GM12878 (cell line): Measurements from ENCODE around the gene NDE1. TPM values are rescaled to one million over a fixed set of nuclear protein-coding genes. Genes with fewer than 3 reads are reported as not detected.
"Not testable (repeated sequence)": the region's sequence is repeated elsewhere in the genome, so short reads cannot be mapped to it uniquely, and the experiment has no call there.

Experiments used
- ATAC-seq: fragments of 200-7000 bp; cut with Tn5 transposase; 3 replicates; pipeline ENCODE4 v1.9.1; 2020; ENCODE audit warnings: mild to moderate bottlenecking, moderate library complexity
- BruUV-seq: library from RNA; stranded (reverse); fragments of 400-500 nt; replicated peaks from 2 replicates; lab custom pipeline; 2021; lab: Mats Ljungman, UMichigan
- CTCF ChIA-PET: fragments of 300-600 bp; sonication (Branson Sonifier 250); formaldehyde crosslinking; extraction: SDS; loops from one replicate; lab custom pipeline; 2021; ENCODE audit warnings: inconsistent platforms; lab: Yijun Ruan, JAX
- POLR2A ChIA-PET: fragments of 350-600 bp; formaldehyde crosslinking; extraction: SDS; loops from one replicate; lab custom pipeline; 2021; ENCODE audit warnings: inconsistent platforms; lab: Charles Lee
- RAD21 ChIA-PET: fragments of 300-600 bp; sonication (Branson Sonifier 250); formaldehyde crosslinking; loops from one replicate; lab custom pipeline; 2023; ENCODE audit warnings: antibody characterized with exemption; ENCODE audit not compliant: unreplicated experiment; lab: Charles Lee
- SMC1A ChIA-PET: fragments of 300-600 bp; sonication (Branson Sonifier 250); formaldehyde crosslinking; loops from one replicate; lab custom pipeline; 2023; ENCODE audit not compliant: unreplicated experiment, uncharacterized antibody; lab: Charles Lee
- DNase-seq: peaks from one replicate; pipeline ENCODE4 v3.0.0-alpha.2; 2011; ENCODE audit warnings: low read depth, low spot score
- FAIRE-seq: peaks from 3 replicates; lab custom pipeline; 2011; peaks lifted over from hg19 to GRCh38; lab: Jason Lieb, UNC
- H2AFZ ChIP-seq: 2 replicates; pipeline ENCODE4 v1.6.0; 2011; ENCODE audit warnings: low read depth, low read length, control low read depth; ENCODE audit not compliant: control insufficient read depth
- H3K27ac ChIP-seq: 2 replicates; pipeline ENCODE4 v1.5.1; 2011; ENCODE audit warnings: control low read depth; ENCODE audit not compliant: control insufficient read depth, insufficient read depth
- H3K27me3 ChIP-seq, 2 experiments: replicated peaks in 1 of 2; 2 replicates each; pipeline versions ENCODE4 v1.6.0 to v1.6.1; 2011; ENCODE audit warnings: low read length in 1 of 2; ENCODE audit not compliant: control insufficient read depth in 2 of 2, insufficient read depth in 2 of 2
- H3K36me3 ChIP-seq, 2 experiments: 2 replicates each; pipeline ENCODE4 v1.5.1; 2011; ENCODE audit warnings: low read length in 1 of 2; ENCODE audit not compliant: control insufficient read depth in 2 of 2, insufficient read depth in 2 of 2
- H3K4me1 ChIP-seq: 2 replicates; pipeline ENCODE4 v1.6.1; 2011; ENCODE audit warnings: mild to moderate bottlenecking, low read length, moderate library complexity, mixed read lengths; ENCODE audit not compliant: control insufficient read depth, insufficient read depth
- H3K4me2 ChIP-seq: 2 replicates; pipeline ENCODE4 v1.6.0; 2011; ENCODE audit warnings: control low read depth; ENCODE audit not compliant: control insufficient read depth, insufficient read depth
- H3K4me3 ChIP-seq: fragments of 200-600 bp; sonication (generic); 2 replicates; pipeline ENCODE4 v1.5.1; 2016
- H3K79me2 ChIP-seq: 2 replicates; pipeline ENCODE4 v1.6.0; 2011; ENCODE audit warnings: low read length; ENCODE audit not compliant: control insufficient read depth, insufficient read depth
- H3K9ac ChIP-seq: 2 replicates; pipeline ENCODE4 v1.8.0; 2011; ENCODE audit warnings: low read length, control low read depth, mixed read lengths; ENCODE audit not compliant: control insufficient read depth, insufficient read depth
- H3K9me3 ChIP-seq: replicated peaks from 3 replicates; pipeline ENCODE4 v1.5.1; 2011; ENCODE audit warnings: mild to moderate bottlenecking, low read length; ENCODE audit not compliant: control insufficient read depth, insufficient read depth
- H4K20me1 ChIP-seq: 2 replicates; pipeline ENCODE4 v1.6.0; 2011; ENCODE audit not compliant: control insufficient read depth, insufficient read depth
- KLF5 ChIP-seq: fragments of 450-650 bp; IDR thresholded peaks from 2 replicates; pipeline ENCODE4 v1.6.1; 2014; ENCODE audit warnings: mild to moderate bottlenecking; ENCODE audit not compliant: partially characterized antibody
- MLLT1 ChIP-seq: fragments of 450-650 bp; IDR thresholded peaks from 2 replicates; pipeline ENCODE4 v1.6.1; 2016; ENCODE audit warnings: mild to moderate bottlenecking
- POLR2A ChIP-seq: IDR thresholded peaks from 2 replicates; pipeline ENCODE4 v1.6.1; 2011; ENCODE audit warnings: low read depth, mild to moderate bottlenecking, low read length
- WGBS: methylation state at CpG from one replicate; pipeline ENCODE4 v1.1.6; 2016; ENCODE audit warnings: low lambda C conversion rate; ENCODE audit not compliant: insufficient replicate concordance, insufficient coverage; ENCODE audit errors: missing lambda C conversion rate; 5-methylcytosine and 5-hydroxymethylcytosine counted together
- in situ Hi-C: fragments of 300-500 bp; cut with MboI; formaldehyde crosslinking; loops from 9 replicates; pipeline ENCODE4 v1.14.3; 2018; ENCODE audit warnings: mixed read lengths
- intact Hi-C: fragments of 100-400 bp; cut with micrococcal nuclease; formaldehyde crosslinking; loops from one replicate; pipeline ENCODE4 v1.14.2; 2022; ENCODE audit not compliant: unreplicated experiment
- polyA plus RNA-seq, 11 experiments: library from polyadenylated mRNA; depleted of rRNA in 4 of 11; unstranded in 6 of 11; stranded (reverse) in 5 of 11; fragments of >200 nt; fragmentation: Nextera tagmentation in 4 of 11; fragmentation: Illumina TruSeq in 1 of 11; extraction: Ambion mirVana in 4 of 11; extraction: Trizol in 1 of 11; gene quantifications; 1 replicate in 1 of 11; 2 replicates in 10 of 11; pipeline versions ENCODE4 v1.2.1 to v1.2.3, GENCODE V29; 2011 to 2016; ENCODE audit warnings: inconsistent platforms in 2 of 11, missing spikeins in 2 of 11, low read depth in 1 of 11
- total RNA-seq, 4 experiments: library from RNA; depleted of rRNA in 3 of 4; stranded (reverse); fragments of >200 nt in 3 of 4; fragmentation: Illumina TruSeq in 1 of 4; extraction: Trizol in 1 of 4; gene quantifications; 2 replicates each; pipeline versions ENCODE4 v1.2.1 to v1.2.3, GENCODE V29; 2013 to 2021

Gene NDE1
- total and polyA plus RNA-seq, 10 of the 15 experiments (the other 5 are each of a cell fraction or from before 2014, with no cell fraction given): 5.7 to 148 (median 87.8) TPM

GRCh38 chr16:15649311-15649710 lies 734 bp upstream of the NDE1 start:
- RAD21 ChIA-PET, H3K27me3 ChIP-seq, CTCF ChIA-PET, SMC1A ChIA-PET, intact Hi-C loops, H4K20me1 ChIP-seq, BruUV-seq, DNase-seq, ATAC-seq, FAIRE-seq, H3K9me3 ChIP-seq: not testable (repeated sequence)
- peaks cover 0 to 12% of the 10 kb centered on the region in 2 experiments; a peak in 2 of 4 replicates for H3K36me3 ChIP-seq
- H3K9ac ChIP-seq: peak overlapping the region; percentile 69
- peaks cover 41% of the 10 kb centered on the region for H3K79me2 ChIP-seq
- peaks cover 35% of the 10 kb centered on the region for H3K4me1 ChIP-seq
- peak overlapping the region; percentile 99 for H3K4me3 ChIP-seq
- peak overlapping the region; percentile 78 for H3K4me2 ChIP-seq
- H3K27ac ChIP-seq: peak overlapping the region; percentile 79
- 0 out of 2 replicates have a peak, but pooled peaks have one; percentile 45 for TF ChIP-seq MLLT1
- in situ Hi-C loops: loop anchor here (25.0 kb wide), 1 partner anchor 1012 kb away; the partner anchor contains the start of genes BFAR and PARN
- POLR2A ChIA-PET: interaction anchor here (1.0 kb wide), 1 partner anchor 9 kb away, joined by 4 read pairs; no protein-coding TSS in a partner anchor
- H2AFZ ChIP-seq: peak overlapping the region; percentile 77
- 72% methylated on average over 17 of the region's 17 CpGs for WGBS

- CTCF ChIA-PET: no interaction called here
- TSS peak; percentile 60 for BruUV-seq
- POLR2A ChIA-PET: interaction anchor here (1.0 to 3.5 kb wide), 2 partner anchors 7 to 9 kb away, joined by 4 to 29 read pairs; partner anchors contain the start of gene MARF1
Measured at GRCh38 chr16:15649727-15650018, 372 bp upstream of the NDE1 start.

More at GRCh38 chr16:15649727-15650018, 372 bp upstream of the NDE1 start:
- Histone ChIP-seq H3K4me1 (peaks cover 31% of the 10 kb centered on the region), H3K9me3 (no peaks in the 10 kb centered on the region), H4K20me1 (no peaks in the 10 kb centered on the region), H3K4me2 (peak overlapping the region; percentile 78), H3K4me3 (peak overlapping the region; percentile 99), H3K9ac (peak overlapping the region; percentile 69), H3K79me2 (peaks cover 44% of the 10 kb centered on the region), H2AFZ (peak overlapping the region; percentile 77), H3K27me3 (no peaks in the 10 kb centered on the region), H3K36me3 (peaks cover 0 to 12% of the 10 kb centered on the region in 2 experiments; a peak in 3 of 4 replicates), H3K27ac (peak overlapping the region; percentile 79)
- ATAC-seq: no peak
- in situ Hi-C loops: loop anchor here (25.0 kb wide), 1 partner anchor 1012 kb away; the partner anchor contains the start of genes BFAR and PARN
- no peak for FAIRE-seq
- ChIA-PET RAD21 (no interaction called here), SMC1A (no interaction called here)
- WGBS: 0% methylated on average over 14 of the region's 14 CpGs
- no peak for DNase-seq
- intact Hi-C loops: loop anchor here (2.0 kb wide), 1 partner anchor 59 kb away; no protein-coding TSS in a partner anchor
- TF ChIP-seq KLF5: peak; percentile 32
- no peak for TF ChIP-seq POLR2A
